Bronchial epithelial cell (primary cell): ENCODE data around the gene TMEM256. TPM values are rescaled to one million over a fixed set of nuclear protein-coding genes. Genes with fewer than 3 reads are reported as not detected.

ENCODE experiments used
- DNase-seq: peaks from one replicate; pipeline ENCODE4 v3.0.0-alpha.2; 2010; ENCODE audit warnings: low read depth
- FAIRE-seq: peaks from 2 replicates; lab custom pipeline; 2011; peaks lifted over from hg19 to GRCh38; lab: Jason Lieb, UNC
- H3K27me3 ChIP-seq: 2 replicates; pipeline ENCODE4 v1.5.1; 2011; ENCODE audit warnings: low read length; ENCODE audit not compliant: control insufficient read depth, insufficient read depth
- H3K36me3 ChIP-seq: 2 replicates; pipeline ENCODE4 v1.5.1; 2011; ENCODE audit warnings: low read length; ENCODE audit not compliant: control insufficient read depth, insufficient read depth
- H3K4me3 ChIP-seq: 2 replicates; pipeline ENCODE4 v1.5.1; 2011; ENCODE audit warnings: mild to moderate bottlenecking, low read depth, low read length, control low read depth
- CTCF ChIP-seq: IDR thresholded peaks from 2 replicates; pipeline ENCODE4 v1.5.1; 2011; ENCODE audit warnings: mild to moderate bottlenecking, moderate library complexity, low read length, control low read depth, inconsistent platforms; ENCODE audit not compliant: insufficient read depth, severe bottlenecking
- total RNA-seq: library from RNA; depleted of rRNA; stranded (reverse); fragments of >200 nt; gene quantifications from 2 replicates; pipeline ENCODE4 v1.2.1, GENCODE V29; 2014

The TMEM256 gene
- total RNA-seq, 1 donor from 2014 or later: 40.3 TPM

GRCh38 chr17:7354262-7354843 is 49.5 kb downstream of the TMEM256 start:
- peak; percentile 100 for FAIRE-seq
- H3K27me3 ChIP-seq: no peaks in the 10 kb centered on the region
- peak; percentile 26 for TF ChIP-seq CTCF
- H3K4me3 ChIP-seq: peak overlapping the region; percentile 96
- DNase-seq: peak; percentile 100
- no peaks in the 10 kb centered on the region for H3K36me3 ChIP-seq

Other genes with a start within 250 kb of the TMEM256 start
- under 0.01 and 0.38 TPM in 2 replicates for gene ASGR1, start 224.7 kb downstream of the TMEM256 start, total RNA-seq
- gene DLG4, start 184.3 kb downstream of the TMEM256 start, total RNA-seq: 1.8 and 1.9 TPM in 2 replicates
- gene ACADVL, start 184.2 kb downstream of the TMEM256 start, total RNA-seq: 216 and 277 TPM in 2 replicates
- gene DVL2, start 169.6 kb downstream of the TMEM256 start, total RNA-seq: 52.1 and 55.3 TPM in 2 replicates
- 27.4 and 34.9 TPM in 2 replicates for gene PHF23, start 164.6 kb downstream of the TMEM256 start, total RNA-seq
- 50.8 and 64.3 TPM in 2 replicates for gene GABARAP, start 161.6 kb downstream of the TMEM256 start, total RNA-seq
- 17.6 and 25.3 TPM in 2 replicates for gene CTDNEP1, start 152.4 kb downstream of the TMEM256 start, total RNA-seq
- gene ELP5, start 151.9 kb downstream of the TMEM256 start, total RNA-seq: 16.5 and 20.0 TPM in 2 replicates
- gene CLDN7, start 141.6 kb downstream of the TMEM256 start, total RNA-seq: 546 and 850 TPM in 2 replicates
- gene SLC2A4, start 122.4 kb downstream of the TMEM256 start, total RNA-seq: under 0.01 and 0.13 TPM in 2 replicates
- 0.26 and 1.0 TPM in 2 replicates for gene YBX2, start 109.5 kb downstream of the TMEM256 start, total RNA-seq
- 653 and 709 TPM in 2 replicates for gene EIF5A, start 96.5 kb downstream of the TMEM256 start, total RNA-seq
- 22.4 and 35.7 TPM in 2 replicates for gene GPS2, start 88.7 kb downstream of the TMEM256 start, total RNA-seq
- gene NEURL4, start 74.8 kb downstream of the TMEM256 start, total RNA-seq: 14.7 and 17.7 TPM in 2 replicates
- 0.26 and 4.2 TPM in 2 replicates for gene ACAP1, start 67.6 kb downstream of the TMEM256 start, total RNA-seq
- gene KCTD11, start 51.9 kb downstream of the TMEM256 start, total RNA-seq: 24.2 and 26.6 TPM in 2 replicates
- gene TMEM95, start 48.9 kb downstream of the TMEM256 start, total RNA-seq: not detected in 2 replicates
- 7.4 and 11.8 TPM in 2 replicates for gene TNK1, start 23.0 kb downstream of the TMEM256 start, total RNA-seq
- gene PLSCR3, start 9.6 kb downstream of the TMEM256 start, total RNA-seq: 9.0 and 13.2 TPM in 2 replicates
- gene NLGN2, start 3.7 kb upstream of the TMEM256 start, total RNA-seq: 0.79 and 1.2 TPM in 2 replicates
- gene SPEM1, start 16.2 kb upstream of the TMEM256 start, total RNA-seq: 0.13 TPM in 1 of 2 replicates, not detected in the other
- not detected in 2 replicates for gene SPEM2, start 21.5 kb upstream of the TMEM256 start, total RNA-seq
- gene SPEM3, start 24.8 kb upstream of the TMEM256 start, total RNA-seq: not detected in 2 replicates
- gene TMEM102, start 31.3 kb upstream of the TMEM256 start, total RNA-seq: 7.3 and 12.6 TPM in 2 replicates
- 12.4 and 28.3 TPM in 2 replicates for gene FGF11, start 35.4 kb upstream of the TMEM256 start, total RNA-seq
- 9.7 and 16.8 TPM in 2 replicates for gene CHRNB1, start 41.0 kb upstream of the TMEM256 start, total RNA-seq
- gene ZBTB4, start 75.5 kb upstream of the TMEM256 start, total RNA-seq: 8.7 and 9.2 TPM in 2 replicates
- gene SLC35G6, start 77.3 kb upstream of the TMEM256 start, total RNA-seq: not detected in 2 replicates
- gene POLR2A, start 80.3 kb upstream of the TMEM256 start, total RNA-seq: 38.4 and 79.6 TPM in 2 replicates
- gene TNFSF12, start 145.0 kb upstream of the TMEM256 start, total RNA-seq: 0.53 and 1.0 TPM in 2 replicates
- gene TNFSF13, start 154.7 kb upstream of the TMEM256 start, total RNA-seq: 2.6 and 3.7 TPM in 2 replicates
- gene SENP3, start 157.8 kb upstream of the TMEM256 start, total RNA-seq: 94.7 and 129 TPM in 2 replicates
- gene CD68, start 175.5 kb upstream of the TMEM256 start, total RNA-seq: 11.3 and 16.4 TPM in 2 replicates
- gene MPDU1, start 179.8 kb upstream of the TMEM256 start, total RNA-seq: 54.7 and 56.3 TPM in 2 replicates
- 23.4 and 41.7 TPM in 2 replicates for gene SOX15, start 186.0 kb upstream of the TMEM256 start, total RNA-seq
- 42.1 and 43.2 TPM in 2 replicates for gene FXR2, start 210.8 kb upstream of the TMEM256 start, total RNA-seq
- 23.9 and 38.7 TPM in 2 replicates for gene SAT2, start 223.7 kb upstream of the TMEM256 start, total RNA-seq
- 0.38 TPM in 1 of 2 replicates, not detected in the other for gene SHBG, start 226.0 kb upstream of the TMEM256 start, total RNA-seq
- not detected in 2 replicates for gene ATP1B2, start 246.8 kb upstream of the TMEM256 start, total RNA-seq